Measurements from ENCODE around the gene UBE2L5.

The UBE2L5 gene

GRCh38 chr13:30422054-30422839, at the start of gene UBE2L5:
UBE2L5 (plus strand) TSS chr13:30422493; CDS start chr13:30427991, 5,498 bp downstream.
- DNase-seq = peak; percentile 36

DNA sequence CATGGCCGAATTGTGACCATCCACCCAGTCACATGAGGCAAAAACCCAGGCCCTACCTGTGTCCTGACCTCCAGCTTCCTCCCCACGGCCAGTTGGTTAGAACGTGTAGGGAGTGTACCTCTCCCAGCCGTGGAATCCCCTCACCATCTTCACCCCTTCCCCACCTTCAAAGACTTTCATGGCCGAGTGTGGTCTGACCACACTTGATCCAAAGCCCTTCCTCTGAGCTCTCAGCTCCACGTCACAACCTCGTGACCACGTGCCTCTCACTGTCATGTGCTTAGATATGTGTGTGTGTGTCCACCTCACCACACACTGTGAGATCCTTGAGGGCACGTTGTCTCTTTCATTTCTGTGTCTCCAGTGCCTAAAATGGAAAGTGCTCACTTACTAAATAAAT, 48.6 kb upstream of the UBE2L5 start:
- no peak for DNase-seq

DNA sequence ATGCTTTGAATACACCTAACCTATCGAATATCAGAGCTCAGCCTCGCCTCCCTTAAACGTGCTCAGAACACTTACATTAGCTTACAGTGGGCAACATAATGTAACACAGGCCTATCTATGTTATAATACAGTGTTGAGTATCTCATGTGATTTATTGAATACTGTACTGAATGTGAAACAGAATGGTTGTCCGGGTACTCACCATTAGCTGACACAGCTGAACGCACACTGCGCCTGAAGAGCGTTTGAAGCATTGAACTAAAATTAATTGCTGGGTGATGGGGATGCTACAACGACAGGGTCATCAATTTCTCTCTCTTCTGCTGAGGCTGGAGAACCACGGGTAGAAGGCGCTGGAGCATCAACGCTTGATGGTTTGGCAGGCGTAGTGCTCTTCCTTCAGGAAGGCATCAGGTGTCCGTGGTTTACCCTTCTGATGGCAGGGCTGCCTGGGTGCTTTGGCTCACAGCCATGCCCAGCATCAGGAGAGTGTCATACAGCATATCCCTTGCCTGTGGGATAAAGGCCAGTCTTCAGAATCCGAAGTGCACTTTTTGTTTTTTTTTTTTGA, 46.9 kb upstream of the UBE2L5 start:
- no peak for DNase-seq

- no peak for DNase-seq
Measured at GRCh38 chr13:30376426-30377311, 45.6 kb upstream of the UBE2L5 start.

- DNase-seq = no peak
Measured at GRCh38 chr13:30377312-30377685, 45.0 kb upstream of the UBE2L5 start.

DNA sequence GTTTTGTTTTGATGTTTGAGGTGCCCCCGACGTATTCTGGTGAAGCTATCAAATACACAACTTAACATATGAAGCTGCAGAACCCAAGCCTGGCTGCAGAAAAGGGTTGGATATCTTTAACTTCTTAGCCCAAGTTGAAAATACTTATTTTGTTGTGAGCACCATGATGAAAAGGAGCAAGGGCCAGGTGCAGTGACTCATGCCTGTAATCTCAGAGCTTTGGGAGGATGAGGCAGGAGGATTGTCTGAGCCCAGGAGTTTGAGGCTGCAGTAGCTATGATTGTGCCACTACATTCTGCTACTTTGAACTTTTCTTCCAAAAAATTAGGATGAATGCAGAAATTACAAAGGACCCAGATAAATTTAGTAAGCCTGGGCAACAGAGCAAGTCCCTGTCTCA, 44.1 kb upstream of the UBE2L5 start:
- DNase-seq = no peak

GRCh38 chr13:30381049-30381448, 41.2 kb upstream of the UBE2L5 start:
- no peak for DNase-seq

DNA sequence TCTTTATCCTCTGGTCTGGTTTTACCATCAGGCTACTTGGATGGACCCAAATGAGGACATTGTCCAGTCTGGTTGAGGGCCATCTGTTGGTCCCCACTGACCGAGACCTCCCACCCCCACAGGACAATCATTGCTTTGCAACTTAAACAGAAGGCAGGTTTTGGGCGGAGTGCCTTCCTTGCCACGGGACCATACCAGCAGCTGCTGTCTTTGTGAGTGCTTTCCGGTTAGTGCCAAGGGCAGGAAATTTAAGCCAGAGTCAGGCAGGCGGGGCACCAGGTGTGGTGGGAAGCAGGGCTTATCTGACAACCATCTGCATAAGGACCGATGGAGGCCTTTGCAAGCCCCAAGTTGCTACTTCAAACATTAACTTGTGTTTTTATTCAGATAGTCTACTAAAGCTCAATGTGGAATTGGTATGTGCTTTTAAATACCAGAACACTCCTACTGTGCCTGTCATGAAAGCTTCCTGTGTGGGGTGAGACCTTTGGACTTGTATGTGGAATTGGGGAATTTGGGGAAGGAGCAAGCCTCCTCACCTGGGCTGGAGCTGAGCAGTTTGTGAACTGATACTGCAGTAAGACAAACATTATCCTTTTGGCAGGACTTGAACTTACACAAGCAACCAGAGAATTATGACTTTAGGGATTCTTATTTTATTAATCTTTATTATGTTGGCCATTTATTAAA, 39.3 kb upstream of the UBE2L5 start:
- no peak for DNase-seq

DNA sequence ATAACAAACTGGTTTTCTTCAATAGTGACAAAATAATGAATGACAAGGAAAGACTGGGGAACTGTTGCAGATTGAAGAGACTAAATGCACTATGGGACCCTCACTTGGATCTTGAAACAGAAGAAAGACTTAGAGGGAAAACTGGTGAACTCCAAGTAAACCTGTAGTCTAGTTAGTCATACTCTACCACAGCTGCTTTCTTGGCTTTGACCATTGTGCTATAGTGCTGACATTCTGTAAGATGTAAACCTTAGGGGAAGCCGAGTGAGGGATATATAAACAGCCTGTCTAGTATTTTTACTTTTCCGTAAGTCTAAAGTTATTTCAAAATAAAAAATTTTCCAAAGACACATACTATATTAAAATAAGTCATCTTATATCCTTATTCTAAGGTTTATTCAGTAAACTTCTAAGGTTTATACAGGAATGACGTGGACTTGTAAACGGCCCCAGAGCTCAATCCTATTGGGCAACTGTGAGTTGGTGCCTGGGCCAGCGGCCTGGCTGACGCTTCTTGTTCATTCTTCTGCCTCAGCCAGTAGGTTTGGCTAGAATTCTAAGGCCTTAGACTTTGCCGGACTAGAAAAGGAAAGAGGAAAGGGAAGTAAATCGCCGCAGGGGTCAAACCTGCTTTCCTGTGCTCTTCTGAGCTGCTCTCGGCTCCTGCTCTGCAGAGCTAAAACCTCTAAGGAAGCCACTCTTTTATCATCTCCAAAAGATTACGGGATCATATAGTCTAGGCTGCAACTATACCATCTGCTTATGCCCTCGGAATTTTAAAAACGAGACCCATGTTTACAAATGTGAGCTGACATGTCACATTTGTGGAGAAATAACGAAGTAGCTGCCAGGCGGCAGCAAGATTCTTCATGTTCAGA, 33.6 kb upstream of the UBE2L5 start:
- no peak for DNase-seq

DNA sequence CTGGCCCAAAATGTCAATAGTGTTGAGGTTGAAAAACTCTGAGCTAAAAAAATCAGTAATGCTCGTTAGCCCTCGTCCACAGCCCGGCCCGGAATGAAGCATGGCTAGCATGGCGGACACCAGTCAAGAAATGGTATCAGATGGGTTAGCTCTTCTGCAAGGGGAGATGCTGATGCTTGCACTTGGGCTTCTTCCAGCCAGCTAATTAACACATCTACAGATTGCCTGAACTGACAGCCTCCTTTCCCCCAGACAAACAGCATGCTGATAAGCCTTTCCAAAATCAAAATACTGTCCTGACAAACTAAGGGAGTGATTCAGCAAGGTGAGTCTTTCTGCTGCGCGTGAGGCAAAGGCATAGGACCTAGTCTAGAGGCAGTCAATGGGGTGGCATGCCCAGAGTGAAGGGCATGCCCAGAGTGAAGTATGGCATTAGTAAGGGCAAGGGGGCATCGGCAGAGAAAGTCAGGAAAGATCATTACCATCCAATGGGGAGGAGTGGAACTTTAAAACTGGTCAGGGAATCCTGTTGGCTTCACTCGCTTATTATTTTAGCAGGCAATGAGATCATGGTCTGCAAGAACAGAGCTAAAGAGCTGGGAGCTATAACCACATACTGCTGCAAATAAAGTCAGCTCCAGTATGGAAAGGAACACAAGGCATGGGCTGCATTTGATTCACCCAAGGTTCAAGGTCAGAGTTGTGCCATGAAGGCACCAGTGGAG, 30.2 kb upstream of the UBE2L5 start:
- no peak for DNase-seq

GRCh38 chr13:30392681-30393045, 29.6 kb upstream of the UBE2L5 start:
- DNase-seq = no peak

DNA sequence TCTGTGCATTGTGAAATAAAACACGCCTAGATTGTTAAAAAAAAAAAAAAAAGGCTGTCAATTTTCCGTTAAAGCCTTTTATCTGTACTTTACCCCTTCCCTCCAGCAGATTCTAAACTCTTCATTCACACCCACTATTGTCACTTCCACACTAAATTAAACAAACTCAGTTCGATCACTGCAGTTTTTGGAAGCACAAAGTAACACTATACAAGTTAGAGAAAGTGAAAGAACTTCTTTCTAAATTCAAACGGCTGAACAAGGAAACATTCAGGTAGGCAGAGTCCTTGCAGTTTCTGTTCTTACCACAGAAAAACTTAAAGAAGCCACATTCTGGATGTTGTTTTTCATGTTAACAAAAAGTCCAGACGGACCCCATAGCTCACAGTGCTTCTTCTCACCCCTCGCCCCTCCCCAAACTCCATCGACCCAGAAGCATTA, 27.5 kb upstream of the UBE2L5 start:
- no peak for DNase-seq

GRCh38 chr13:30395192-30396158, 26.8 kb upstream of the UBE2L5 start:
- DNase-seq = peak; percentile 36

DNA sequence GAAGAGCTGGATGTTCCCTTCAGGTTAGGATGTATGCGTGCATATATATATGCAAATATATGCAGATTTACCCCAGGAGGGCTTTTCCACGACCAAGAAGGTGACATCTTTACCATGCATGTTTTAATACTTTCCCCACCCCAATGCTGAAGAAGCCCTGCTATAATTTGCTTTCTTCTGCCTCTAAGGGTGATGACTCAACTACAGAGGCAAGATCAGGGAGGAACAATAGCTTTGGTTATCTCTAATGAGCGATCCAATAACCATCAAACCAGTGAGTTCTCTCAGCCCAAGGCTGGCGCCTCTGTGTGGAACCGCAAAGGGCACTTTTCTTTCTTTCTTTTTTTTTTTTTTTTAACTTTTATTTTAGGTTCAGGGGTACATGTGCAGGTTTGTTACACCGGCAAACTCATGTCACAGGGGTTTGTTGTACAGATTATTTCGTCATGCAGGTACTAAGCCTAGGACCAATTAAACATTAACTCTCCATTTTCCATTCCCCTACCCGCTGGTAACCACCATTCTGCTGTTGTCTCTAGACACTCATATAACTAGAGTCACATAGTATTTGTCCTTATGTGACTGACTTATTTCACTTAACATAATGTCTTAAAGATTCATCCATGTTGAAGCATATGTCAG, 25.7 kb upstream of the UBE2L5 start:
- DNase-seq = no peak

DNA sequence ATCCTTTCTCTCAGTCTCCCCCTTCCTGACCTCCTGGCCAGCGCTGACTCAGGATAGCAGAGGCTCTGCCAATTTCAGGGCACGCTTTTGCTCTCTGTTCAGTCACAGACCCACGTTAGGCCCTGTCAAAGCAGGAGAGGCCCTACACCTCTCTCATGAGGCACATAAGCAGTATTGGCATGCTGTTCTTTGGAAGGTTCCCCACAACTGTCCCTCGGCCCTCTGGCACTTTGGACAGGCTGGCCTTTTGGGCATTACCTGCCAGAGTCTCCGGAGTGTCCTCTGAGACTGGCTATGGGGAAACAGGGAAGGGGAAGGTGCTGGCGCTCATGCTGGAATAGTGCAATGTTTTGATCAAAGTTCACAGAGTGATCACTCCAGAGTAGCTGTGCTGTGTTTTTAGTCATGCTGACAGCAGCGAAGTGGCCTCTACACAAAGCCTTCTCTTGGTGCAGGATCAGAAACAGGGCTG, 23.7 kb upstream of the UBE2L5 start:
- no peak for DNase-seq

- DNase-seq = no peak
Measured at GRCh38 chr13:30400376-30400775, 21.9 kb upstream of the UBE2L5 start.

DNA sequence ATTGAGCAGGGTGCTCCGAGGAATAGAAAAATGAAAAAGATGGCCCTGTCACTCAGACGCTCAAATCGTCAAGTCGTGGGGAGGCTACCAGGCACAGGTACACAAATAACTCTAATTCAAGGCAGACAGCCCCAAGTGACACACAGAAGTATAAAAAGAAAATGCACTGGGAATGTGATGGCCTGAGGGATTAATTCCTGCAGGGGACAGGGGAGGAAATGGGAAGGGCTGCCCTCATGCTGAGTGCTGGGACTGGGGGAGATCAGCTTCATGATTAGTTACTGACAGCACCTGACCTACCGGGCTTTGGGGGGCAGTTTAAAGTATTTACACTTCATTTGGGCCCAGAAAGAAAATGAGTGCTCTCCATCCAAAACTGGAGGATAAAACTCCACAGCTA, 20.9 kb upstream of the UBE2L5 start:
- no peak for DNase-seq

- DNase-seq = peak; percentile 7
Measured at GRCh38 chr13:30403456-30403855, 18.8 kb upstream of the UBE2L5 start.

GRCh38 chr13:30404207-30404606, 18.1 kb upstream of the UBE2L5 start:
- no peak for DNase-seq

All from NCI-H2227 treated with DMSO at 0.1 percent for 48 hours (cell line).